ENCODE results near the gene OSBPL6.

OSBPL6 gene

DNA sequence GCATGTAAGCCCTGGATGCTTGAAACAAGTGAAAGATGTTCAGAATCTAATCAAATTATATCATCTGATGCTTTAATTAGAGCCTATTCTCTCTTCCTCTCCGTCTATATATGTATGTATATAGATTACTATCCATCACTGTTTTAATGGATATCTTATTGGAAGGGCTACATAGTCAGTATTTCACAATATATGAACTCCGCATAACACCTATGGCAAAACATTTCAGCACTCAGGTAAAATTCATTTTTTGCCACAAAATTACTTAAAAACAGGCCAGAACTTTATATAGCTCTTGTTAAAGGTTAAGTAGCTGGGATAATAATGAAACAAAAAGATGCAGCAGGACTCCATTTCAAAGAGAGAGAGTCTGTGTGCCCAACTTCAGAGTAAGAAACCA lies 258.0 kb downstream of the OSBPL6 start:
- H3K4me3 Mint-ChIP-seq = peak overlapping the region; percentile 21 to 98
- ATAC-seq (replicated peaks) = no peak
- H3K4me1 Mint-ChIP-seq = peaks cover 12 to 23% of the 10 kb centered on the region in 2 donors
- peaks cover 0 to 7% of the 10 kb centered on the region in 2 donors for H3K27me3 Mint-ChIP-seq
- peaks cover 10 to 12% of the 10 kb centered on the region in 2 donors for H3K36me3 Mint-ChIP-seq
- peaks cover 0 to 2% of the 10 kb centered on the region in 2 donors for H3K9me3 Mint-ChIP-seq
- H3K27ac Mint-ChIP-seq = no peak overlapping the region
- no peak for DNase-seq
